Esophagus muscularis mucosa (tissue), 3 donors: ENCODE measurements around the gene TNRC18.

Experiments used
- CTCF ChIP-seq, 3 experiments: fragments of 200-600 bp in 2 of 3; fragments of 450-650 bp in 1 of 3; sonication (generic) in 2 of 3; IDR thresholded peaks; one replicate each; pipeline ENCODE4 v1.5.1; 2017 to 2019; ENCODE audit warnings: antibody characterized with exemption in 3 of 3, mild to moderate bottlenecking in 2 of 3, moderate library complexity in 1 of 3
- POLR2A ChIP-seq: fragments of 450-650 bp; IDR thresholded peaks from one replicate; pipeline ENCODE4 v1.6.1; 2017; ENCODE audit warnings: antibody characterized with exemption, moderate library complexity, mild to moderate bottlenecking, low read depth
- POLR2AphosphoS5 ChIP-seq, 2 donors: sonication (generic); formaldehyde crosslinking; IDR thresholded peaks; one replicate each; pipeline ENCODE4 v1.6.1; 2017; ENCODE audit warnings: antibody characterized with exemption in 2 of 2

- no peak for TF ChIP-seq CTCF (IDR thresholded peaks at IDR 0.05)
- no peak for TF ChIP-seq POLR2A
- no peak for TF ChIP-seq POLR2AphosphoS5 (IDR thresholded peaks at IDR 0.05)
These were observed 71.9 kb downstream of the TNRC18 start for GRCh38 chr7:5351507-5352265.
